NCI-H187 (cell line): ENCODE results near the gene ARHGAP28.
"Not testable (repeated sequence)": the region's sequence is repeated elsewhere in the genome, so short reads cannot be mapped to it uniquely, and the experiment has no call there.

Experiments
- DNase-seq, 2 experiments: peaks; one replicate each; lab custom pipeline; 2025; lab: John Stamatoyannopoulos, UW

ARHGAP28 gene

DNA sequence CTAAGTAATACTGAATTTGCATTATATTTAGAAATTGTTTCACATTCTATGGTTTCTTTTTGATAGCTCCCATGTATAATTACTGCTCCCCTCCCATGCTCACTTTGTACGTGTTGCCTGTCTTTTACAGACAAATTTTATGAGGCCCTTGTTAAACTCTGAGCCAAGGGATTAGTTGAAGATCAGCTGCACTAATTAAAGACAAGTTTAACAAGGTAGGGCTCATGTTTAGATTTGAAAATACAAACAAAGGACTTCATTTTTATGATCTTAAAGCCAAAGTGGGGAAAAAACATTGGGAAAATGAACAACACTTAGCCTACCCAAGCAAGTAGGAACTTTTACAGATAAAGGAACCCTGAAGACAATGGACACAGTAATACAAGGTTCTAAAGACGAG lies 46.2 kb downstream of the ARHGAP28 start:
- DNase-seq, result no peak

DNA sequence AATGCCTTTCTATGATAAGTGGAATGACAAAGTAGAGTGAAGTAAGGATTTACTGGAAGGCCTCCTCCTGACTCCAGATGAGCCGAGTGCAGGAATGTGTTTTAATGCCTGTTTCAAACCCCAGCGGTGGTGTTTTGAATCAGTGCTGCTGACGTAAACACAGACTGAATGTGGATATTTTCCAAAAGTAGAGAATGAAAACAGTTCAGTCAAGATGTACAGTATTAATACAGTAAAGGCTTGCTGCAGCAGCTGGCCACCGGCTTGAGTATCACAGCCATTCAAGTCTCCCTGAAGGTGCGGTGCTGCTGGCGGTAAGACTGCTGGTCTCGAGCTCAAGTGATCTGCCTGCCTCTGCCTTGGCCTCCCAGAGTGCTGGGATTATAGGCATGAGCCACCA lies 46.7 kb downstream of the ARHGAP28 start:
- DNase-seq, result no peak

- no peak for DNase-seq
These were observed 48.0 kb downstream of the ARHGAP28 start for GRCh38 chr18:6777509-6777908.

GRCh38 chr18:6778459-6779247 lies 49.1 kb downstream of the ARHGAP28 start:
- no peak for DNase-seq

- DNase-seq, result no peak
These were observed 51.7 kb downstream of the ARHGAP28 start for GRCh38 chr18:6781142-6781714.

DNA sequence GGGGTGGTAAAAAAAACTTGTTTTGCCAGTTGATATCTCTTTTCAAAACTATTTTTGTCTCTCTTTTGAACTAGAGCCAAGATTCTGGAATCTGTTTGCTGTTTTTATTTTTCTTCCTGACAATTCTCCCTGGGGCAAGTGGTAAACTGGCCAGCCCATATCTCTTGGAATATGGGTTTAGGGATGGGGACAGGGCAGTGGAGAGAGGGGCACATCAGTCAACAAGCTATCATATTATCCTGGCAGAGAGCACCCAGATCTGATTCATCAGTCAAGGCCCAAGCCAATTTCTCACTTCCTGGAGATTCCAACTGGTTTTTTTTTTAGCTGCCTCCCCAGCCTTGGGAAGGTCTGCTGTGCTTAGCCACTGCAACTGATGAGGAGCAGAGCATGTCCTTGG lies 52.3 kb downstream of the ARHGAP28 start:
- no peak for DNase-seq

GRCh38 chr18:6782861-6783260 lies 53.3 kb downstream of the ARHGAP28 start:
- no peak for DNase-seq

GRCh38 chr18:6784046-6784445 lies 54.5 kb downstream of the ARHGAP28 start:
- DNase-seq, result no peak

DNA sequence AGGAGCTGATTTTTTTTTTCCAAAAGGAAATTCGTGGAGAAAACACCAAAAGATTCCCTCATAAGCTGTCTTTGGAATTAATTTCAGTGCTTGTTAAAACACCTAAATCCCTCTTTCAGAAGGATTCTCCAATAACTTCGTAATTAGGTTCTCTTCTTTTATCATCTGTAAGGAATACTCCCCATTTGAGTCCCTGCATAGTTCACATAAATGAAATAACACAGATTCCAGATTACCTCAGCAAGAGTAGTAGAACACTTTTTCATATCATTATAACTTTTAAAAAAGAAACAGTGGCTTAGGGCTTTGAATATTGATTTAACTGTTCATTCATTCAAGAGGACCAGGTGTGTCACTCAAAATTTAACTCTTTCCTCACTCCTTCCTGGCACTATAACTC lies 55.5 kb downstream of the ARHGAP28 start:
- no peak for DNase-seq

- DNase-seq, result no peak
These were observed 55.9 kb downstream of the ARHGAP28 start for GRCh38 chr18:6785411-6785810.

DNA sequence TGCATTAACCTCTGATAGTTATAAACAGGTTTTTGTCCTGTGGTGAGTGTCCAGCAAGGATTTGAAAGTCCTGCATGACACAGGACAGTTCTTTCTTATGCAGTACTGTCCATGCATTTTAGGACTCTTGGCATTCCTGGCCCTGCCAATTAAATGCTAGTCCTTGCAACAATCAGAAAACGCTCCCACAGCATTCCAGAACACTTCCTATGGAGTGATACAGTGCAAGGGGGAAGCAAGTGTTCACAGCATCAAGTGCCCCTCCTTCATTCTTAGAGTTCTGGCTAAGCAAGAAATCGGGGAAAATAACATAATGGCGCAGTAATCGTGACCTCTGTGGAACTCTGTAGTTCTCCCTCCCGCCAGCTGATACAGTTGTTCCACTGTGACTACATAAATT lies 62.9 kb downstream of the ARHGAP28 start:
- DNase-seq, result no peak

GRCh38 chr18:6793455-6793854 lies 63.9 kb downstream of the ARHGAP28 start:
- DNase-seq, result no peak

GRCh38 chr18:6793986-6794385 lies 64.5 kb downstream of the ARHGAP28 start:
- DNase-seq, result no peak

GRCh38 chr18:6795307-6795706 lies 65.8 kb downstream of the ARHGAP28 start:
- no peak for DNase-seq

GRCh38 chr18:6796511-6796910 lies 67.0 kb downstream of the ARHGAP28 start:
- no peak for DNase-seq

DNA sequence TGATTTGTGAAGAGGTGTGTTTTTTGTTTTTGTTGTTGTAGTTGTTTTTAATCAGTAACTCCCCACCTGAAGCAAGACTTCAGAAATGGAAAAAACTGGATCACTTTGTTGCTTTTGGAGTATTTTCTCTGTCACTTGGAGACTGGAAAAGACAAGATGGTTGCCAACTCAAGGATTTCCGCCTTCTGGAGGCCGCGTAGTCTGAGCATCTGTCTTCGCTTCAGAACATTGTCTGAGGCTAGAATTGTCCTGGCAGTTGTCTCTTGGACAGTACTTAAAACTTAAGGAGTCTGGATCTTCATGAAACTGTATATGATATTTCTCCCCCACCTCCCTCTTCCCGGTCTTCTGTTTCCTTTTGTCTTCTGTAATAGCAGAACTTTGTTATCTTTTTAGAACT lies 67.7 kb downstream of the ARHGAP28 start:
- no peak for DNase-seq

DNA sequence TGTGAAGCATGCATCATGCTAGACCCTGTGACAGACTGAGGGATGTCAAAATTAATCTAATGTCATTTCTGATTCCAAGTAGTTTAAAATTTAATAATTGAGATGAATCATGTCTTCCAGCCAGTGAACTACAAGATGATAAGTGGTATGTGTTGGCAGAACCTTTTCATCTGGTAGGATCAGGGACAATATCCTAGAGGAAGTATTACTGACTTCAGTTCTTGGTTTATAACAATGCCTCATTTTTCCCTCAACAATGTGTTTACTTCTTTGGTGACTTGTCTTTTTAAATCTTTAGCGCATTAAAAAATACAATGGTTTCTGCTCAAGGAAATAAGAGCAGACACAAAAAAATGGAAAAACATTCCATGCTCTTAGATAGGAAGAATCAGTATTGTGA lies 69.4 kb downstream of the ARHGAP28 start:
- DNase-seq, result no peak

DNA sequence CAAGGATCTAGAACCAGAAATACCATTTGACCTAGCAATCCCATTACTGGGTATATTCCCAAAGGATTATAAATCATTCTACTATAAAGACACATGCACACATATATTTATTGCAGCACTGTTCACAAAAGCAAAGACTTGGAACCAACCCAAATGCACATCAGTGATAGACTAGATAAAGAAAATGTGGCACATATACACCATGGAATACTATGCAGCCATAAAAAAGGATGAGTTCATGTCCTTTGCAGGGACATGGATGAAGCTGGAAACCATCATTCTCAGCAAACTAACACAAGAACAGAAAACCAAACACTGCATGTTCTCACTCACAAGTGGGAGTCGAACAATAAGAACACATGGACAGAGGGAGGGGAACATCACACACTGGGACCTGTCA lies 70.8 kb downstream of the ARHGAP28 start:
- not testable (repeated sequence) for DNase-seq

- DNase-seq, result no peak
These were observed 78.2 kb downstream of the ARHGAP28 start for GRCh38 chr18:6807515-6808257.

DNA sequence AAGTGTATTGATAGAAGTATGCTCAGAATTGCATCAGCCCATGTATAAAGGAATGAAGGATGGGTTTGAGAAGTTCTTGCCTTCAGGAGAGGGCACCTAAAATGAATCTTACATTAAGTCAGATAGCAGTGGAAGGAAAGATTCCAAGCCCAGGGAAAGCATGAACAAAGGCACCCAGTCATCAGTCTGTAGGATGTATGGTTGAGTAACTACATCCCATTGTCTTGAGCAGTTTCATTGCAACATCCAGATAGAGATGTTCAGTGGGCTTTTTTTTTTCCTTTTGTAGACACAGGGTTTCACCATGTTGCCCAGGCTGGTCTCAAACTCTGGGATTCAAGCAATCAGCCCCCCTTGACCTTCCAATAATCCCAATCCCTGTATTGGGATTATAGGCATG lies 80.7 kb downstream of the ARHGAP28 start:
- DNase-seq, result no peak

- DNase-seq, result no peak
These were observed 82.3 kb downstream of the ARHGAP28 start for GRCh38 chr18:6811816-6812215.

DNA sequence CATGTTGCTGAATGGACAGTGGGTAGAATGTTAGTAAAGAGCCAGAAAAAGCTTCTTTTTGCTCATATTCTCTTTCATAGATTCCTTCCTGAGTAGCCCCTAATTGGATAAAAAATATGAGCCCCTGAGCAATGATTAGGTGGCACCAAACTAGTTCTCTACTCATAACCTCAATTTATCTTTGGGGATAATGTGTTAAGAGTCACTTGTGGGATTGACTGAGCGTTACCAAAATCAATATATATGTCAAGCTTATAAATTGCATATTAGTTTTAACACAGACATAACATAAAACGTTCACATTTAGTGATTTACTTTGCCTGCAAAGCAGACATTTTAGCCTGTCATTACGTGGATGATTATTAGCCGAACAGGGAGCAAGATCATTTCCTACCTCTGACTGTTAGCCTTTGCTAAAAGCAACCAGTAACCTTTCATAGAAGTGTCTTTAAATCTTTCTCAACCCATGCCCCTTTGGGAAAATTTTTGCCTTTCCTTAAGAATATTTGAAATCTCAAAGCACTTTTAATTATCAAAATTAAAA lies 85.4 kb downstream of the ARHGAP28 start:
- DNase-seq, result no peak

DNA sequence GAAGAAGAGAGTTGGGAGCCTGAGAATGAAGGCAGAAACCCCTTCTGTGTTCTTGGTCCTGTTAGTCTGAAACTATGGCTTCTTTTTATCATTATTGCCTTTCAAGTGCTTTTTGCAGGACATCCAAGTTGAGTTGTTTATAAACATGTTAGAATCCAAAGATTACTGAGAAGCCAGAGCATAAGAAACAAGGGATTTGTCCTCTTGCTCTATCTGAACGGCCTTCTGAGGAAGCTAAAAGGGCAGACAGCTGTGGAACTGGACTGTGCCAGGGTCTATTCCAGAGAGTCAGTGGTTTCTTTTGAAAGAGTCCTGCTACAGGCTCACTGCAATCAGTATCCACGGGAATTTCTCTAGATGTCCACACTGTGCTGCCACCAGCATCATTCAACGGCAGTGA lies 86.6 kb downstream of the ARHGAP28 start:
- no peak for DNase-seq
